SJCRH30 (cell line): Measurements from ENCODE around the gene ARTN. TPM values are rescaled to one million over a fixed set of nuclear protein-coding genes. Genes with fewer than 3 reads are reported as not detected.
A peak's percentile ranks its signal among the peaks of the same experiment; 100 is the strongest.

Experiments used
- DNase-seq, 2 experiments: peaks; one replicate each; pipeline ENCODE4 v3.0.0-alpha.2; 2015 to 2020
- H3K27ac ChIP-seq: fragments of 250-450 bp; sonication (Bioruptor Pico); 2 replicates; pipeline ENCODE4 v1.5.1; 2020; ENCODE audit warnings: mild to moderate bottlenecking, moderate library complexity
- H3K27me3 ChIP-seq: fragments of 250-450 bp; sonication (Bioruptor Pico); 2 replicates; pipeline ENCODE4 v1.5.1; 2020; ENCODE audit warnings: mild to moderate bottlenecking, moderate library complexity
- H3K36me3 ChIP-seq: fragments of 250-450 bp; sonication (Bioruptor Pico); 2 replicates; pipeline ENCODE4 v1.5.1; 2020; ENCODE audit warnings: mild to moderate bottlenecking, moderate library complexity
- H3K4me1 ChIP-seq: fragments of 250-450 bp; sonication (Bioruptor Pico); 2 replicates; pipeline ENCODE4 v1.5.1; 2020; ENCODE audit warnings: mild to moderate bottlenecking, moderate library complexity
- H3K4me3 ChIP-seq: fragments of 250-450 bp; sonication (Bioruptor Pico); 2 replicates; pipeline ENCODE4 v1.5.1; 2020; ENCODE audit warnings: mild to moderate bottlenecking, moderate library complexity
- H3K9me3 ChIP-seq: fragments of 250-450 bp; sonication (Bioruptor Pico); replicated peaks from 2 replicates; pipeline ENCODE4 v1.5.1; 2020; ENCODE audit warnings: mild to moderate bottlenecking, moderate library complexity
- total RNA-seq: library from RNA; depleted of rRNA; stranded (reverse); fragments of >200 nt; shearing (Covaris generic); gene quantifications from 2 replicates; pipeline ENCODE4 v1.2.3, GENCODE V29; 2014; rRNA removed

The ARTN gene
- 2.8 and 3.0 TPM in 2 replicates for total RNA-seq

- Histone ChIP-seq H3K27ac (no peak within 1 kb of the TSS), H3K27me3 (no peaks in the 10 kb centered on the region), H3K4me3 (peak within 1 kb of the TSS; percentile 59), H3K4me1 (peaks cover 21% of the 10 kb centered on the region), H3K36me3 (no peaks in the 10 kb centered on the region), H3K9me3 (no peaks in the 10 kb centered on the region)
- DNase-seq, result peak; percentile 66 to 74
Measured at GRCh38 chr1:43933386-43934100, at the start of gene ARTN. TSS of gene ARTN (plus strand) at chr1:43933801. CDS start at chr1:43935657, 1,856 bp downstream.

GRCh38 chr1:43885279-43885801 is 48.3 kb upstream of the ARTN start:
- no peaks in the 10 kb centered on the region for H3K9me3 ChIP-seq
- no peak overlapping the region for H3K27ac ChIP-seq
- no peak overlapping the region for H3K4me3 ChIP-seq
- DNase-seq, result peak; percentile 44 to 51
- H3K27me3 ChIP-seq, result no peaks in the 10 kb centered on the region
- peaks cover 10% of the 10 kb centered on the region; the same call in 1 of the 2 replicates for H3K4me1 ChIP-seq
- H3K36me3 ChIP-seq, result no peaks in the 10 kb centered on the region

GRCh38 chr1:43887748-43888147 is 45.9 kb upstream of the ARTN start:
- DNase-seq, result no peak

GRCh38 chr1:43890815-43891214 is 42.8 kb upstream of the ARTN start:
- no peak for DNase-seq
- Histone ChIP-seq H3K4me3 (no peak overlapping the region), H3K27me3 (no peaks in the 10 kb centered on the region), H3K27ac (no peak overlapping the region), H3K9me3 (no peaks in the 10 kb centered on the region), H3K4me1 (no peaks in the 10 kb centered on the region), H3K36me3 (no peaks in the 10 kb centered on the region)

More at GRCh38 chr1:43887748-43888147, 45.9 kb upstream of the ARTN start:
- Histone ChIP-seq H3K27me3 (no peaks in the 10 kb centered on the region), H3K27ac (no peak overlapping the region), H3K9me3 (no peaks in the 10 kb centered on the region), H3K4me1 (peaks cover 6% of the 10 kb centered on the region; the same call in 1 of the 2 replicates), H3K4me3 (no peak overlapping the region), H3K36me3 (no peaks in the 10 kb centered on the region)

- no peaks in the 10 kb centered on the region for H3K27me3 ChIP-seq
- H3K9me3 ChIP-seq, result no peaks in the 10 kb centered on the region
- H3K36me3 ChIP-seq, result no peaks in the 10 kb centered on the region
- H3K4me1 ChIP-seq, result no peaks in the 10 kb centered on the region
- DNase-seq, result no peak
- H3K27ac ChIP-seq, result no peak overlapping the region
- H3K4me3 ChIP-seq, result no peak overlapping the region
Measured at GRCh38 chr1:43893006-43893405, 40.6 kb upstream of the ARTN start.

GRCh38 chr1:43898981-43899380 is 34.6 kb upstream of the ARTN start:
- H3K27me3 ChIP-seq, result no peaks in the 10 kb centered on the region
- no peak overlapping the region for H3K27ac ChIP-seq
- H3K4me1 ChIP-seq, result peaks cover 8% of the 10 kb centered on the region; the same call in 1 of the 2 replicates
- no peak for DNase-seq
- H3K4me3 ChIP-seq, result no peak overlapping the region
- H3K36me3 ChIP-seq, result no peaks in the 10 kb centered on the region; the same call in 1 of the 2 replicates
- no peaks in the 10 kb centered on the region for H3K9me3 ChIP-seq

GRCh38 chr1:43900386-43900785 is 33.2 kb upstream of the ARTN start:
- H3K9me3 ChIP-seq, result no peaks in the 10 kb centered on the region
- H3K27ac ChIP-seq, result no peak overlapping the region
- DNase-seq, result no peak
- H3K4me1 ChIP-seq, result peaks cover 8% of the 10 kb centered on the region; the same call in 1 of the 2 replicates
- H3K27me3 ChIP-seq, result no peaks in the 10 kb centered on the region
- no peaks in the 10 kb centered on the region; the same call in 1 of the 2 replicates for H3K36me3 ChIP-seq
- H3K4me3 ChIP-seq, result no peak overlapping the region

GRCh38 chr1:43901196-43901961 is 32.2 kb upstream of the ARTN start:
- H3K4me1 ChIP-seq, result peaks cover 8% of the 10 kb centered on the region; the same call in 1 of the 2 replicates

GRCh38 chr1:43902058-43902831 is 31.4 kb upstream of the ARTN start:
- Histone ChIP-seq H3K36me3 (no peaks in the 10 kb centered on the region; the same call in 1 of the 2 replicates), H3K4me3 (no peak overlapping the region), H3K4me1 (peaks cover 8% of the 10 kb centered on the region; the same call in 1 of the 2 replicates), H3K9me3 (no peaks in the 10 kb centered on the region), H3K27me3 (no peaks in the 10 kb centered on the region), H3K27ac (no peak overlapping the region)
- peak in 1 of 2 experiments; percentile 58 for DNase-seq

More at GRCh38 chr1:43901196-43901961, 32.2 kb upstream of the ARTN start:
- H3K9me3 ChIP-seq, result no peaks in the 10 kb centered on the region
- no peaks in the 10 kb centered on the region for H3K27me3 ChIP-seq
- H3K27ac ChIP-seq, result no peak overlapping the region
- H3K36me3 ChIP-seq, result no peaks in the 10 kb centered on the region; the same call in 1 of the 2 replicates
- no peak overlapping the region for H3K4me3 ChIP-seq
- DNase-seq, result no peak

- H3K9me3 ChIP-seq, result no peaks in the 10 kb centered on the region
- no peaks in the 10 kb centered on the region; the same call in 1 of the 2 replicates for H3K36me3 ChIP-seq
- no peaks in the 10 kb centered on the region for H3K27me3 ChIP-seq
- peaks cover 8% of the 10 kb centered on the region; the same call in 1 of the 2 replicates for H3K4me1 ChIP-seq
- DNase-seq, result no peak
- no peak overlapping the region for H3K27ac ChIP-seq
- no peak overlapping the region for H3K4me3 ChIP-seq
Measured at GRCh38 chr1:43904660-43905551, 28.7 kb upstream of the ARTN start.

- Histone ChIP-seq H3K9me3 (no peaks in the 10 kb centered on the region), H3K4me3 (no peak overlapping the region), H3K27ac (no peak overlapping the region), H3K27me3 (no peaks in the 10 kb centered on the region), H3K4me1 (peaks cover 12% of the 10 kb centered on the region), H3K36me3 (no peaks in the 10 kb centered on the region)
- no peak for DNase-seq
Measured at GRCh38 chr1:43908226-43908625, 25.4 kb upstream of the ARTN start.

- DNase-seq, result no peak
- no peaks in the 10 kb centered on the region for H3K36me3 ChIP-seq
- H3K9me3 ChIP-seq, result no peaks in the 10 kb centered on the region
- H3K4me3 ChIP-seq, result no peak overlapping the region
- no peaks in the 10 kb centered on the region for H3K27me3 ChIP-seq
- no peak overlapping the region for H3K27ac ChIP-seq
- peaks cover 19% of the 10 kb centered on the region for H3K4me1 ChIP-seq
Measured at GRCh38 chr1:43908858-43909257, 24.7 kb upstream of the ARTN start.

GRCh38 chr1:43910343-43910742 is 23.3 kb upstream of the ARTN start:
- Histone ChIP-seq H3K27me3 (no peaks in the 10 kb centered on the region), H3K4me1 (peaks cover 33% of the 10 kb centered on the region), H3K9me3 (no peaks in the 10 kb centered on the region), H3K27ac (no peak overlapping the region), H3K36me3 (no peaks in the 10 kb centered on the region), H3K4me3 (no peak overlapping the region)
- no peak for DNase-seq
